ENCODE results near the gene HYOU1.
A peak's percentile ranks its signal among the peaks of the same experiment; 100 is the strongest.
"Not testable (repeated sequence)": the region's sequence is repeated elsewhere in the genome, so short reads cannot be mapped to it uniquely, and the experiment has no call there.

The HYOU1 gene

DNA sequence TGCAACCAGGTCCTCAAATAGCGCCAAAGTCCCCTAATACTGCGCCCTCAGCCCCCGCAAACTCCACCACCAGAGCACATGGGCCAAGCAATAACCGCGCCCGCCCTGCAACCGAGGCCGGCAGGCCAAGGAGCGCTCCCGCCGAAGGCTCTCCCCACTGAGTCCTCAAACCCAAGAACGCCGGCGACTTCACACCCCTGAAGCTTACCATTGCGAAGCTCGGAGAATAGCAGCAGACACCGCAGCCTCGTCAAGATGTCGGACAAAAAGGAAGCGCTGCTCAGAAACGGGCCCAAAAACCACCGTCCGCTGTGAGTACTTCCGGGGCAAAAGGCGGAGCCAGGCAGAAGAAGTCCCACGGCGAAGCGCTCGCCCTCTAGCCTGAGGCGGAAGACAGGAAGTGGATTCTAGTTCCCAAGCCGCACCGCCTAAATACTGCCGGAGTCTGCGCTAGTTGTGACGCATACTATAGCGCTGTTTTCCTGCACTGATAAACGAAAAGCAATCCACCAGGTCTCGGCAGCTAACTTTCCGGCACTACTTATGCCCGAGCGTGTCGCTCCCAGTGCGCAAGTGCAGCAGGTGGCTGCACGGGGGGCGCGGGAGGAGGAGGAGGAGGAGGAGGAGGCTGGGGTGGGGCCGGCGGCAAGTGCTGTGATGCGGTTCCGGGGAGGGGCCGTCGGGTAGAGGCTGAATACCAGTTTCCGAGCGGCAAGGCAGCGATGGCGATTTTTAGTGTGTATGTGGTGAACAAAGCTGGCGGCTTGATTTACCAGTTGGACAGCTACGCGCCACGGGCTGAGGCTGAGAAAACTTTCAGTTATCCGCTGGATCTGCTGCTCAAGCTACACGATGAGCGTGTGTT, 38.7 kb downstream of the HYOU1 start, which contains the start of the genes RPS25 and TRAPPC4:
TSS of gene RPS25 (minus strand) at position 270 of the 865 bp plus-strand sequence. CDS start at position 211, 59 bp downstream.
TSS of gene TRAPPC4 (plus strand) at position 693 of the 865 bp plus-strand sequence. CDS start at position 723, 30 bp downstream.
- Histone ChIP-seq H3K36me3 (peaks cover 59% of the 10 kb centered on the region), H3K4me1 (ENCODE audit: control insufficient read depth in 1 of 2, insufficient read depth in 1 of 2, low read depth in 1 of 2, low read length in 1 of 2) (peaks cover 25 to 27% of the 10 kb centered on the region in 2 experiments), H3K27ac (peak within 1 kb of the TSS; percentile 97), H3K9me3 (no peaks in the 10 kb centered on the region), H3K27me3 (no peaks in the 10 kb centered on the region), H3K4me3 (ENCODE audit: low read depth in 1 of 2, low read length in 1 of 2) (peak within 1 kb of the TSS; percentile 72 to 78)
- peak; percentile 64 for TF ChIP-seq CTCF (IDR thresholded peaks at IDR 0.05)

GRCh38 chr11:119017377-119017776, 39.6 kb downstream of the HYOU1 start:
- Histone ChIP-seq H3K36me3 (peaks cover 58% of the 10 kb centered on the region), H3K27ac (peak overlapping the region; percentile 97), H3K4me3 (ENCODE audit: low read depth in 1 of 2, low read length in 1 of 2) (peak overlapping the region; percentile 72 to 78), H3K4me1 (ENCODE audit: control insufficient read depth in 1 of 2, insufficient read depth in 1 of 2, low read depth in 1 of 2, low read length in 1 of 2) (peaks cover 25 to 27% of the 10 kb centered on the region in 2 experiments)
- H3K27me3 ChIP-seq, H3K9me3 ChIP-seq: not testable (repeated sequence)

DNA sequence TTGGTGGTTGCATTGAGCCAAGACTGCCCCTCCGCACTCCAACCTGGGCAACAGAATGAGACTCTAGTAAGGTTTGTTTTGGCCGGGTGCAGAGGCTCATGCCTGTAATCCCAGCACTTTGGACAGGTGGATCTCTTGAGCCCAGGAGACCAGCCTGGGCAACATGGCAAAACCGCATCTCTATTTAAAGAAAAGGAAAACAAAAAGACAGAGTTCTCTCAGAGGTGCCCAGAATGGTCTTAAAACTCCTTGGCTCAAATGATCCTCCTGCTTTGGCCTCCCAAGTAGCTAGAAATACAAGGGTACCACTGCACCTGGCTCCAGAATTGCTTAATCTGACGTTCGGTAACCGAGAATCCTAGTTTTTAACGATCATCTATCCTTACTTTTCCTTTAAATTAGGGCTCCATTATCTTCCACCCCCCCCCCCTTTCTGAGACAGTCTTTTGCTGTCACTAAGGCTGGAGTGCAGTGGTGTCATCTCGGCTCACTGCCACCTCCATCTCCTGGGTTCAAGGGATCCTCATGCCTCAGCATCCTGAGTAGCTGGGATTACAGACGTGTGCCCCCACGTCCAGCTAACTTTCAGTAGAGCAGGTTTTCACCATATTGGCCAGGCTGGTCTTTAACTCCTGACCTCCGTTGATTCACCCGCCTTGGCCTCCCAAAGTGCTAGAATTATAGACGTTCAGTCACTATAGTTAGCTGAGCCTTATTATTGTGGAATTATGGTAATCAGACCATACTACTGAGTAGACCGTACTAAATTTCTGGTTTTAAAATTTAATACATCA, 40.6 kb downstream of the HYOU1 start:
- H3K27me3 ChIP-seq, result no peaks in the 10 kb centered on the region
- no peaks in the 10 kb centered on the region for H3K9me3 ChIP-seq
- peaks cover 25 to 27% of the 10 kb centered on the region in 2 experiments for H3K4me1 ChIP-seq (ENCODE audit: control insufficient read depth in 1 of 2, insufficient read depth in 1 of 2, low read depth in 1 of 2, low read length in 1 of 2)
- no peak overlapping the region for H3K4me3 ChIP-seq (ENCODE audit: low read depth in 1 of 2, low read length in 1 of 2)
- no peak for TF ChIP-seq CTCF (IDR thresholded peaks at IDR 0.05)
- H3K36me3 ChIP-seq, result peaks cover 58% of the 10 kb centered on the region
- H3K27ac ChIP-seq, result no peak overlapping the region

DNA sequence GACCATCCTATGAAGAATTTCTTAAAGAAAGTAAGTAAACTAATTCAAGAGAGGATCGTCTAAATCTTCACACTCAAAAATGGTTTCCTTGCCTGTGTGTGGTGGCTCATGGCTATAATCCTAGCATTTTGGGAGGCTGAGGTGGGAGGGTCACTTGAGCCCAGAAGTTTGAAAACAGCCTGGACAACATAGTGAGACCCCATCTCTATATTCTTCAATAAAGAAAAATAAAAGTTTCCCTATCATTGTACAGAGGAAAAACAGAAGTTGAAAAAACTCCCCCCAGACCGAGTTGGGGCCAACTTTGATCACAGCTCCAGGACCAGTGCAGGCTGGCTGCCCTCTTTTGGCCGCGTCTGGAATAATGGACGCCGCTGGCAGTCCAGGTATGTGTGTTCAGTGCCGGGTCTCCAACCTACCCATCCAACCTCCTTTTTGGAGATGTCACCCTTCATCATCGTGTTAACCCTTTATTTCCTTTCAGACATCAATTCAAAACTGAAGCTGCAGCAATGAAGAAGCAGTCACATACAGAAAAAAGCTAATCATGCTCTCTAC, 41.9 kb downstream of the HYOU1 start:
- H3K4me3 ChIP-seq (ENCODE audit: low read depth in 1 of 2, low read length in 1 of 2), result no peak overlapping the region
- H3K27ac ChIP-seq, result no peak overlapping the region
- H3K9me3 ChIP-seq, result no peaks in the 10 kb centered on the region
- TF ChIP-seq CTCF (IDR thresholded peaks at IDR 0.05), result no peak
- H3K36me3 ChIP-seq, result peaks cover 59% of the 10 kb centered on the region
- no peaks in the 10 kb centered on the region for H3K27me3 ChIP-seq
- peaks cover 22 to 25% of the 10 kb centered on the region in 2 experiments for H3K4me1 ChIP-seq (ENCODE audit: control insufficient read depth in 1 of 2, insufficient read depth in 1 of 2, low read depth in 1 of 2, low read length in 1 of 2)

GRCh38 chr11:119014209-119014924, 42.6 kb downstream of the HYOU1 start:
- H3K4me3 ChIP-seq (ENCODE audit: low read depth in 1 of 2, low read length in 1 of 2), result no peak overlapping the region
- peaks cover 14 to 17% of the 10 kb centered on the region in 2 experiments for H3K4me1 ChIP-seq (ENCODE audit: control insufficient read depth in 1 of 2, insufficient read depth in 1 of 2, low read depth in 1 of 2, low read length in 1 of 2)
- H3K27me3 ChIP-seq, result no peaks in the 10 kb centered on the region
- peaks cover 63% of the 10 kb centered on the region for H3K36me3 ChIP-seq
- H3K27ac ChIP-seq, result no peak overlapping the region
- no peaks in the 10 kb centered on the region for H3K9me3 ChIP-seq
- no peak for TF ChIP-seq CTCF (IDR thresholded peaks at IDR 0.05)
